Stimulated activated CD8-positive, alpha-beta memory T cell treated with anti-CD3 and anti-CD28 coated beads, Interleukin-2, amount 100 ng/mL, for 1 hour (primary cell): ENCODE data around the gene OCSTAMP.

Source experiments
- DNase-seq, 2 donors: peaks; one replicate each; pipeline ENCODE4 v3.0.0-alpha.2; 2020; ENCODE audit warnings: low read depth in 2 of 2

The OCSTAMP gene

DNA sequence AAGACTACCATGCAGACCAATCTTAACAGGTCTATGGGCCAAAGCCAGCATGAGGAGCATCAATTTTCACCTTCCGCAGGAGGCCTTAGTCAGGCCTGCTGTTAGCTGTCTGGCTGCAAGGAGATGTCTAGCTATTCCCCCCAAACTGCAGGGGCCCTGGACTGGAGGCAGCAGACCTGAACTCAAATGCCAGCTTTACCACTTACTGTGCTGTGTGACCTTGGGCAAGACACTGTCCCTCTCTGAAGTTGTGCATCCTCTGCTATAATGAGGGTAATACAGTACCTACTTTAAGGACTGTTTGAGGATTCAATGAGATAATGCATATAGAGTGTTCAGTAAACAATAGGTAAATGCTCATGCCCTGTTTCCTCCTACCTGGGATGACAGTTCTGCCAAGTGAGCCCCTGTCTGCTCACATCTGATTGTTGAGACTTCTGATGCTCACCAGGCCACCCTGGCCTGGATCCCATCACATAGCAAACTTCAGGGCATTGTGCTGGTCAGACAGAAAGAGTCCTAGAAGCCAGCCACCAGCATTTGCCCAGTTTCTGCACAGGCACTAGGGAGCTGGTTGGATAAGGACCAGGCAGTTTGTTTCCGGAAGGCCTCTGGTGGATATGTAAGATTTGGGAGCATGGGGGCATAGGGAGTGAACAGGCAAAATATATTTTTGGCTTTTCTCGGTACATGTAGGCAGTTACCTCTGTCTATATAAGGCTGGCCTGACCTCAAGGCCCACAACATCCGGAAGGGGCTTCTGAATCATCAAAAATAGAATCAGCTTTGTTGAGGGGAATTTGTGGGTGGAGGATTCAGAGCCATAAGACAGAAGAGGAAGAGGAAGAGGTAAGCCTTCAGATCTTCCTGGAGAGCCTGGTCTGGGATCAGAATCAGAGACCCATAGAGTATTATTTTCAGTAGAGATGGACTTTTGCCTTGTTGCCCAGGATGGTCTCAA, 2.3 kb upstream of the OCSTAMP start:
- DNase-seq, result no peak

DNA sequence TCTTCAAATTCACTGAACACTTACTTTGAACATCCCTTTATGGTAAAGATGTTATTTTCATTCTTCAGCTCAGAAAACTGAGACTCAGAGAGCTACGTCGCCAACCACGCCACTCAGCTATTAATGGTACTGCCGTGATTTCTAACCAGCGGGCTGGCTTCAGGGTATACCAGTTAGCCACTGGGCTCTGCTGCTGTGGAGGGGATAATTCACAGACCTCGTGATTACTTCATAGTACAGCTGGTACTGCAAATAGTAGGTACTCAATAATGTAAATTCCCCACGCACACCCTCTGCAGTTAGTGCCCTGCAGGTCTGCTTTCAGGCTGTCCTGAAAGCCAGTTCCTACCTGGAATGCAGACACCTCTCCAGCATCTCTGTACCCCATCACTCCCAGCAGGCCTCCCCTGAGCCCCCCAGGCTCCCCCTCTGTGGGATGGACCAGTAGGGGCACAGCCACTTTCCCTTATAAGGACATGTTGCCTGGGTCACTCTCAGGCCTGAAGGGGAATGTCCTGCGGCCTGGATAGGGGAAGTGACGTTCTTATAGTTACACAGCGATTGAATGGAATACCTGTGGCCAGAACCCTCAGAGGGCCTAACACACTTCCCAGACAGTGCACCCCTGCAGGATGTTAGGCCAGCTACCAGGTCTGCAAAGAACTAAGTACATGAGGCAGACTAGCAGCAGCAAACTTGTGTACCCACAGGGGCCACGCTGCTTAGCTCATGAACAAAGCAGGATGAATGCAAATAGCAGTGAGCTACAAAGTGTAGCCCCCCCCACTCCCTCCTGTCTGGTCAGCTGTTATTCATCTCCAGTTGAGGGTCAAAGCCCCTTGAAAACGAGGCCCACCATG, 1.3 kb upstream of the OCSTAMP start:
- no peak for DNase-seq

DNA sequence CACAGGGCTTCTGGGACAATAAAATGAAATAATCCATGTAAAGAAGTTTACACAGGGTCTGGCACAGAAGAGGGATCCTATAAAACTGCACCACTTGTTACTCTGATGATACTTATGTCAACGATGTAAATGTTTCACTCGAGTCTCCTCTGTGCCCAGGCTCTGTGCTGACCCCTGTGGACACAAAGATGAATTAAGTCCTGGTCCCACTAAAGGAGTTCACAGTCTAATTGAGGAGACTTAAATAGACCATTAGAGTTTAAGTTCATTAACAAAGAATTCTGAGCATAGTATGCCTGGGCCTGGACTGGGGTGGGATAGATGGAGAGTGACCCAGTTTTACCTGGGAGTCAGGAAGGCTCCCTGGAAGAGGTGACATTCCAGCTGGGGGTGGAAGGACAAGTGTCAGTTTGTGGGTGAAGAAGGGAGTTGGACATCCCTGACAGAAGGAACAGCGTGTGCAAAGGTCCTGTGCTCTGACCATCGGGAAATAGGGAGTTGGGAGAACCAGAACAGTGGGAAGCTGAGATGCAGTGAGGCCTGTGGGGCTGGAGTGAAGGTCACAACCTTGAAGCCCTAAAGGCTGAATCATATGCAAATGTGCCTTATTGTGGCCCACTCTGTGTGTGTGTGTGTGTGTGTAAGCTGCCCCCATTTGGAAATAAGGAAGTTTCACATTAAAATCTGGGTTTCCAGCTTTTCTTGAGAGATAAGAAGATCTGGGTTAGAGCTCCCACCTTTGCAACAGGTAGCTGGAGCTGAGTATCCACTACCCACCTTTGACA, 1.1 kb downstream of the OCSTAMP start:
- no peak for DNase-seq

DNA sequence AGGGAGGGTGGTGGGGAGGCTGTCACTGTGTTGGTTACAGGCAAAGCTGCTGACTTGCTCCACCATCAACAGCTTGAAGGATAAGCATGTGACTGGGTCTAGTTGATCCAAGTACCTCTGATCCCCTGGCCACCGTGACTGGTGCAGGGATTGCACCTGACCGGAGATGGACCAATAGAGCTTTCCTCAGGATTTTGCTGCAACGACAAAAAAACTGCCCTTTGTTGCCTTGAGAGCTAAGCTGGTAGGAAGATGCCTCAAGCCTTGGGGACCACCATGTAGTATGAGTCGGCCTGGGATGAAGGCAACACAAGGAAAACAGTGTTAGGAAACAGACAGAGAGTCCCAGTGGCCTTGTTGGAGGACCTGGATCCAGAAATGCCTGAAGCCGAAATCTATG, 1.8 kb downstream of the OCSTAMP start:
- no peak for DNase-seq

DNA sequence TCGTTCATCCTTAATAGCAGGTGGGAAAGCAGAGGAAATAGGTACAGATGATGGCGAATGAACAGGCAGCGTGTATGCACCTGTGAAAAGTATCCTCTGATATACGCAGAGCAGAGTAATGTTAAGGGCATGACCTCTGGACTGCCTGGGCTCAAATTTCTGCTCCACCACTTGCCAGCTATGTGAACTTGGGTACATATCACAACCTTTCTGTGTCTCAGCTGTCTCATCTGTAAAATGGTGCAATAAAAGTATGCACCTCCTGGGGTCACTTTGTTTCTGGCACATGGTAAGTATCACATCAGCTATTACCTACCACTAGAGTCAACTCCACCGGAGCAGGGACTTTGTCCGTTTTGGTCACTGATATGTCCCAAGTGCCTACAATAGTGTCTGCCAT, 2.5 kb downstream of the OCSTAMP start:
- no peak for DNase-seq

DNA sequence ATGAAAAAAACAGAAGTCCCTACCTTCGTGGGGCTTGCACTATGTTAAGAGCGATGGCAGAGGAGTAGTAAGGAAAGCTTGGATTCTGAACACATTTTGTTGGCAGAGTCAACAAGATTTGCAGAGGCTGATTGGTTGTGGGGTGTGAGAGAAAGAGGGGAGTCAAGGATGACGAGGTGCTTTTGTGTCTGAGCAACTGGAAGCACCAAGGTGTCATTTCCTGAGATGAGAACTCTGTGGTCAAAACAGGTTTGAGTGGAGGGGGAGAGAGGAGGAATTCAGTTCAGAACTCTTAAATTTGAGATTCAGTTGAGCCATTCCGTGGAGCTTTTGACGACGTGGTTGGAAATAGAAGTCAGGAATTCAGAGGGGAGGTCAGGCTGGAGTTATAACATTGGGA, 3.5 kb downstream of the OCSTAMP start:
- no peak for DNase-seq

DNA sequence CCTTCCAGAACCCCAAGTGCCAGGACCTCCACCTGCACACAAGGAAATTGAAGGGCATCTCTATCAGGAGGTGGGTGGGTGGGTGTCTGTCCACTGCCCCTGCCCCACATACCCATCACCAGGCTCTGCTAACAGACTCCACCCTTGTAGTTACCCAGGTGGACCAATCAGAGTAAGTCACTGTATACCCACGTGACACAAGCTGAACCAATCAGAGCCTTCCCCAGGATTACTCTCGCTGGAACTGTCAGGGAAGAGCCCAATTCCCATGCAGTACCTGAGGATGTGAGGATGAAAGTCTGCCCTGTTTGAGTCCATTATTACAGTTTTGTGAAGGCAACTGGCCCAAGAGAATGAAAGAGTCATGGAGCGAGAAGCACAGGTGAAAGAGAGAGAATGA, 4.2 kb downstream of the OCSTAMP start:
- no peak for DNase-seq

DNA sequence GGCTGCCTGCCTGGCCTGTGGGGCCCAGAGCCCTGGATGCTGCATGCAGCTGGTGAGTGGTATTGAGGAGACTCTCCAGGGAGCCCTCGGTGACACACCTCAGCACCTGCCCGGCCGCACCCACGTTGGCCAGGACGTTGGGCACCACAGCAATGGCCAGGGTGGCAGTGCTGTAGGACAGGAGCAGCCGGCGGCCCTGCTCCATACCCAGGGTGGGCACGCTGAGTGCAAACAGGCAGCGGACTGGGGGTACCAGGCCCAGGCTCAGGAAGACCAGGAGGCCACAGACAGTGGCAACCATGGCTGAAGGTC, 4.7 kb downstream of the OCSTAMP start:
- no peak for DNase-seq

DNA sequence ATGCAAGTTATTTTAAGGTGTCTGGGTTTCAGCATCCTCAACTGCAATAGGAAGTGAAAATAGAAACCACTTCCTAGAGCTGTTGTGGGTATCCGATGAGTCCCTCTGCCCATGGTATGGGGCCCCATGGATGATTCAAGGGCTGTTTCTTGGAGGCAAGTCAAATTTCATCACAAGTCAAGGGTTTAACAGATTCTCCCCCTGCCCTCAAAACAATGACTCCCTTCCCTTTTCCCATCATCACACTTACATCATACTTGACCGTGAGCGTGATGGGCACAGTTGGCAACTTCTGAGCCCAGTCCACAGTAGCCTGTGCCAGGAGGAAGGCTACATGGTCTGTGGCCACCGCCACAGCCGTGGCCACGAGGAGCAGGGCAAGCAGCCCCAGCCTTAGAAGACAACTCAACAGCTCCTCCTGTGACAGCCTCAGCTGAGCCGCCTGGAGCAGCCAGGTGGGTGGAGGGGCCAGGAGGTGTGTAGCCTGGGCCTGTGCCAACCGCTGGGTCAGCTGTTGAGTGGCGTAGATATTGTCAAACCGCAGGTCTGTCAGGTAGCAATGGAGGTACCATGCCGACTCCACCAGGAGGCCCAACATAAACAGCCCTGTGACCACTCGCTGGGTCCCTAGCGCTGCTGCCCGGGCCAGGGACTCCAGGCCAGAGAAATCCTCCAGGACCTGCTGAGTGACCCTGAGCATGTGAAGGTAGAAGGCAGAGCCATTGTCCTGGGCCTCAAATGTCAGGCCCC, 5.2 kb downstream of the OCSTAMP start:
- no peak for DNase-seq

DNA sequence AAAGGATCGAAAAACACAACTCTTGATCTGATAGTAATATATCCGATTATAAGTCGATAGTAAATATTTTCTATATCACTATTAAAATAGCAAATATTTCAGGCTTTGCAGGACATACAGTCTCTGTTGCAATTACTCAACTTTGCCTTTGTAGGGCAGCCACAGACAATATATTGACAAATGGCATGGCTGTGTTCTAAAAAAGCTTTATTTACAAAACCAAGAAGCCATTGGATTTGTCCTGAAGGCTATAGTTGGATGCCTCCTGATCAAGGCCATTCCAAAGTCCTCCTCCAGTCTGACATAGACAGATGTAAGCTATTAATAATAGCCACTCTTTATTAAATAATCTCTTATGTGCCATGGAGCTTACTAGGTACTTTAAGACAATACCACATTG, 5.9 kb downstream of the OCSTAMP start:
- DNase-seq, result no peak

DNA sequence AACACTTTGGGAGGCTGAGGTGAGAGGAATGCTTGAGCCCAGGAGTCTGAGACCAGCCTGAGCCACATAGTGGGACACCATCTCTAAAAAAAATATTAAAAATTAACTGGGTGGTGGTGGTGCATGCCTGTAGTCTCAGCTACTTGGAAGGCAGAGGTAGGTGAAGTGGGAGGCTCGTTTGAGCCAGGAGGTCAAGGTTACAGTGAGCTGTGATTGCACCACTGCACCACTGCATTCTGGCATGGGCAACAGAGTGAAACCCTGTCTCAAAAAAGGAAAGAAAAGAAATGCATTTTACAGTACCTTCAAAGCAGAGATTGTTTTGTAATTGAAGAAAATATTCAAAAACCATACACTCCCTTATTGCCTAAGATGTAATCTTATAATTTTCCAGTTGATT, 6.5 kb downstream of the OCSTAMP start:
- no peak for DNase-seq

DNA sequence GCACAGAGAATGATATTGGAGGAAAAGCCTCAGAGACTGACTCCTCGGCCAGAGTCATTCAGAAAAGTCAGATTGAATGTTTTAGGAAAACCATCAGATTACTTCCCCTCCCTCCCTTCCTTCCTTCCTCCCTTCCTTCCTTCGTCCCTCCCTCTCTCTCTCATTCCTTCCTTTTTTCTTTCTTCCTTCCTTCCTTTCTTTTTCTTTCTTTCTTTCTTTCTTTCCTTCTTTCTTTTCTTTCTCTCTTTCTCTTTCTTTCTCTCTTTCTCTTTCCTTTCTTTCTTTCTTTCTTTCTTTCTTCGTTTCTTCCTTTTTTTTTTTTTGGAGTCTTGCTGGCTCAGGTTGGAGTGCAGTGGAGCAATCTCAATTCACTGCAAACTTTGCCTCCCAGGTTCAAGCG, 7.4 kb downstream of the OCSTAMP start:
- DNase-seq, result no peak

DNA sequence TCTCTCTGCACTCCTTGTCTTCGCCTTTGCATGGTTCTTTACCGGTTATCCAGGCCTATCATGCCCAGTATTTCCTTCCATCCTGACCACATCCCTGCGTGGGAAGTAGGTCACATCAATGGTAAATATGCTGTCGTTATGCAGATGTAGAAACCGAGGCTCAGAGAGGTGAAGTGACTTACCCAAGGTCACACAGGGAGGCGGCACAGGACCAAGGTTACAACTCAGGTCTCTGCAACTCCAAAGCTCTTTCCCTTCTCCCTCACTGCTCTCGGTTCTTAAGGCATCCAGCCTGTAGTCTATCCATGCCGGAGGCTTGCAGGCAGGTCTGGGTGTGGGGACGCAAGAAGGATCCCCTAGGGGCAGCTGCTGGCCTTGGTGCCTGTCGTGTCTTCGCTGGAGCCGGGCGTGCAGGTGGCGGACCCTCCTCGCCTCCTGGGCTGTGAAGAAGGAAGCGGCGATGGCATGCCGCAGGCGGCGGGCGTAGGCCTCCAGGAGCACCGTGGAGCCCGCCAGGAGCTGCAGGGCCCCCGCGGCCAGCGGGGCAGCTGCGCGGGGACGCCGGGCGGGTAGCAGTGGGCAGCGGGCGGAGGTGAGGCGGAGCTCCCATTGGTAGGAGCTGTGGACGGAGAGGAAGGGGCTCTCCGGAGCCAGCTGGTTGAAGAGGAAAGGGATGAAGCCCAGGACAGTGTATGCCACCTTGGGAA, 9.1 kb downstream of the OCSTAMP start:
- DNase-seq, result no peak

DNA sequence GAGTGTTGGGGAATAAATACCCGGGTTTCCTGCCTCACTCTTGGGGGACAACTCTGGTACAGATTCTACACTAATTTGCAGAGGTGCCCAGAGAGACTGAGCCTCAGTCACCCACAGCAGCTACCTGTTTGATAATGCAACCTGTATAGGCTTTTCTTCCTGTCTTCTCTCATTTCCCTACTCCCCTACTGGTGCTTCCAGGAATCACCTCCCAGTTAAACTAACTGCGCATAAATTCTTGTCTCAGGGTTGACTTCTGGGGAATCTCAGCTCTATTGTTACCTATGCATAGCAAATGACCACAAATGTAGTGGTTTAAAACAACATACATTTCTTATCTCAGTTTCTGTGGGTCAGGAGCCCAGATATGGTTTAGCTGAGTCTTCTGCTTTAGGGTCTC, 11.3 kb downstream of the OCSTAMP start:
- no peak for DNase-seq

DNA sequence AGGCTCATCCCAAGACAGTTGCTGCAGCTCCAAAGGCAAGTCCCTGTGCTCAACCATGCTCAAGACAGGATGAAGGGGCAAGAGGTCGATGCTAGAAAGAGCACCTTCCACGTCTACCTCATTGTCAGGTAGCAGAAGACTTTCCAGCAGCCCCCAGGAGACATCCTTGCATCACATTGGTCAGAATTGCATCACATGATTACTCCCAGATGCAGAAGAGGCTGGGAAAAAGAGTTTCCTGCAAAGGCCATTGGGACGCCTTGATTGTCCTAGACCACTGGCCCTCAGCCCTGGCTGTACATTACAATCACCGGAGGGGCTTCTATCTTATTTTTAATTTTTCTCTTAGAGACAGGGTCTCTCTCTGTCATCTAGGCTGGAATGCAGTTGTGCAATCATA, 19.8 kb downstream of the OCSTAMP start:
- no peak for DNase-seq

DNA sequence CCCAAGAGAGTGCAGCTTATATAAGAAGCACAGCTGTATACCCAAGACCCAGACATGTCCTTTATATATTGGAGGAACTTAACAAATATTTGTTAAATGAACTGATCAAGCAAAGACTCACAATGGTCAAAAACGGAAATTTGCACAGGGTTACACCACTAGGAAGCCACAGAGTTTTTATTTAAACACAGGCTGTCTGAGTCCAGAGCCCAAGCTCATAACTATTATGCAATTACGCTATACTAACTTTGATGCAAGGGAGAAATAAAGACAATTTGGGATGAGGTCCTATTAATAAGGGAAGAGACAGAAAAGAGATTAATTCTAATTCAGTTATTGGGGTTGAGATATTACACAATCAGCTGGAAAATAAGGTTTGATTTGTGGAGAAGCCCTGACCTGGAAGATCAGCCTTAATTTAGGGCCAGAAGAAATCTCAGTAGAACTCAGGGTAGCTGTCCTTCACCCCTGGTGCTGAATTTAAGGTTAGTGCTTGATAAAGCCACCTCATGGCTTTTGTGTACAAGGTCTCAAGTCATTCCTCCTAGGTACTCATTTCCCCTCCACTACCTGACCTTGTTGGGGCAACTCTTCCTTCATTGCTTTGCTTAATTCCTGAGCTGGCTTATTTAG, 26.6 kb downstream of the OCSTAMP start:
- DNase-seq, result no peak

DNA sequence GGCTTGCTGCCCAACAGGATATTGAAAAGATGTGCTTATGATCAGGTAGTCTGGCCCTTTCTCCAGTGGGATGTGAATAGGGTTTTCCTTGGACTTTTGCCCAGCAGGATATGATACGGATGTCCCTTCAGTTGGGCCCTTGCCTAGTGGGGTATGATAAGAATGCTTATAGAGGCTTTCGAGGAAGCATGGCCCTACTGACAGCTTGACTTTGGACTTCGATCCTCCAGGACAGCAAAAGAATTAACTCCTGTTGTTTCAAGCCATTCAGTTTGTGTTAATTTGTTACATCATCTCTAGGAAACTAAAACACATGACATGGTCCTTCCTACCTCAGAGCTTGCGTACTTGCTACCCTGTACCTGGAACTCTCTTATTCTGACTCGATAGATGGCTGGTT, 27.3 kb downstream of the OCSTAMP start:
- DNase-seq, result no peak

DNA sequence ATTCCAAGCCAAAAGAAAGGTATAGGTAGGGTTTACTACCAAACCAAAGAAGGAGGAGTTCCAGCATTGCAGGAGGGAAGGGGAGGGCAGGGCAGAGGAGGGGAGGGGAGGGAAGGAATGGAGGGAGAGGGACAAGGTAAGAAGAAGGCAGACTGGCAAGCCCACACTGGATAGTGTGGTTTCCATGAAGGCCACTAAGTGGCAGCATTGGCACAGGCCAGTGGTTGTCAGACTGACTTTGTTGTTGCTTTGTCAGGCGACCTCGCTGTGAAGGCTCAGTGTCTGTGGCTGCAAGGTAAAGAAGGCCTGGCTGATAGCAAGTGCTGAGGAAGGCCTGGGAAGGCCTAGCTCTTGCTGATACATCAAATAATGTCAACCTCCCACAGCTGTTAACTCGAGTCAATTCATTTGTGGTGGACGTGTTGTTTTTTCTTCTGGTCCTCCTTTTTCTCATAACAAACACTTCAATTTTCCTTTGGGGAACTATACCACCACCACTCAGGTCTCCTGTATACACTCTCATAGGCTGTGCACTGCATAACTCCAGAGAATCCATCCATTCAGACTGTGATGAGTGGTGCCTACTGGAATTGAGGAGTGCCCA, 29.4 kb downstream of the OCSTAMP start:
- DNase-seq, result peak in 1 of 2 donors; percentile 16

DNA sequence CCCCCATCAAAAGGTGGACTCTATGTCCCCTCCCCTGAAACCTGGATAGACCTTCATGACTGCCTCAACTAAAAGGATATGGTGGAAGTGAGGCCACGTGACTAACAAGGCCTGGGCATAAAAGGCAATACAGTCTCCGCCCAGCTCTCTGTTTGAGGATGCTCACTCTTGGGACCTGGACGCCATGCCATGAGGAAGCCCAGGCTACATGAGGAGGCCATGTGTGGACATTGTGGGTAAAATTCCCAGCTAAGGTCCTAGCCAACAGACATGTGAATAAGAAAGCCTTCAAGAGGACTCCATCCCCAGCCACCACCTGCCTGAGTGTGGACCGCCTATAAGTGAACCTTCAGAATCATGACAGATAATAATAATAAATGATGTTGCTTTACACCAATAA, 29.9 kb downstream of the OCSTAMP start:
- DNase-seq, result no peak

DNA sequence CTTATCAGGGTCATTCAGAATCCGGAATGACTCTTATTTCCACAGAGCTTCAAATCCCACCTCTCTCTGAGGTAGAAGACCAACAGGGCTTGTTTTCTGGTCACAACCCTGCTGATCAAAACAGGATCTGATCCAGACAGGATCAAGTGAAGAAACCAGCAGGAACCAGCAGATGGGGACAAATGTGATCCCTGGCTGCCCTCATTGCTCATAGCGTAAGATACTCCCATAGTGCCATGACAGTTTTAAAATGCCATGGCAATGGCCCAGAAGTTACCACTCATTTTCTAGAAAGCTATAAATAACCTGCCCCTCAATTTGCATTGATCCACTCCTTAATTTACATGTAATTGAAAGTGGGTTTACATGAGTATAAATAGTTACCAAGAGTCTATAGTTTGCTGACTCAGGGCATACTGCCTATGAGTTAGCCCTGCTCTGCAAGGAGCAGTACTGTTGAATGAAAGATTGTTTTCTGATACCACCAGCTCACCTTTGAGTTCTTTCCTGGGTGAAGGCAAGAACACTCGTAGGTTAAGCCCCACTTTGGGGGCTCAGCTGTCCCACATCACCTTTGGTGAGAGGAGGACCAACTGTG, 30.9 kb downstream of the OCSTAMP start:
- DNase-seq, result no peak
